ENCODE results near the gene TMEM30B.
"Not testable (repeated sequence)": the region's sequence is repeated elsewhere in the genome, so short reads cannot be mapped to it uniquely, and the experiment has no call there.

Gene TMEM30B, protein sequence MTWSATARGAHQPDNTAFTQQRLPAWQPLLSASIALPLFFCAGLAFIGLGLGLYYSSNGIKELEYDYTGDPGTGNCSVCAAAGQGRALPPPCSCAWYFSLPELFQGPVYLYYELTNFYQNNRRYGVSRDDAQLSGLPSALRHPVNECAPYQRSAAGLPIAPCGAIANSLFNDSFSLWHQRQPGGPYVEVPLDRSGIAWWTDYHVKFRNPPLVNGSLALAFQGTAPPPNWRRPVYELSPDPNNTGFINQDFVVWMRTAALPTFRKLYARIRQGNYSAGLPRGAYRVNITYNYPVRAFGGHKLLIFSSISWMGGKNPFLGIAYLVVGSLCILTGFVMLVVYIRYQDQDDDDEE

DNA sequence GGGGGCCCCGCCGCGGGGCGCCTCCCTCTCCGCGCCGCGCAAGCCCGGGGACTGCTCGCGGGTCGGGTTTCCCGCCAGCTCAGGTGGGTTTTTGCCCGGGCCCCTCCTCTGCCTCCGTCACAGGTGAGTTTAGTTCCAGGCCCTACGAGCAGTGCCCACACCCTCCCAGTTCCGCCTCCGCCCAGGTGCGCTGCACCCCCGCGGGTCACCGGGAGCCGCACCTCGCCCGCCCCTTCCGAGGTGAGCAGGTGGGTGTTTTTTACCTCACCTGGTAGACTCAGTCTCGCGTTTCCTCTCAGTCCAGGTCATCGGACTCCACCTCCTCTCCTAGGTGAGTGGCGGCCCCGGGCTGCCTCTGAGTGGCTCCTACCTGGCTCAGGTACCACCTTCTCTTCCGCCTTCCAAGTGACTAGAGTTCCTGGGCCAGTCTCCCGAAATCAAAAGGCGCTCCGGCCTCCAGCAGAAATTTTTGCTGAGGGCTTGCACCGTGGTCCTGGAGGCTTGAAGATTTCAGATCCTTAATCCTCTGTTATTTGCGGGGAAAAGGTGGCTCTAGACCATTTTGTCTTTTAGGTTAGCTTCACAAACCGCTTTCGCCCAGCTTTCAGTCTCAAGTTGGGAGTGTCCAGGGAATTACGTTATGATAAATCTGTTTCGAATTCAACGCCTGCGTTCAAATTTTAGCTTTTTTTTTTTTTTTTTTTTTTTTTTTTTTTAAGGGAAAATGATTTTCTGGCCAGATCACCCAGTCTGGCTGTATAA, at the start of gene TMEM30B:
TMEM30B (minus strand) TSS at position 153 of the 762 bp plus-strand sequence. CDS start 191 bp downstream, outside the sequence.
- no peak for DNase-seq (ENCODE audit: low spot score)

DNA sequence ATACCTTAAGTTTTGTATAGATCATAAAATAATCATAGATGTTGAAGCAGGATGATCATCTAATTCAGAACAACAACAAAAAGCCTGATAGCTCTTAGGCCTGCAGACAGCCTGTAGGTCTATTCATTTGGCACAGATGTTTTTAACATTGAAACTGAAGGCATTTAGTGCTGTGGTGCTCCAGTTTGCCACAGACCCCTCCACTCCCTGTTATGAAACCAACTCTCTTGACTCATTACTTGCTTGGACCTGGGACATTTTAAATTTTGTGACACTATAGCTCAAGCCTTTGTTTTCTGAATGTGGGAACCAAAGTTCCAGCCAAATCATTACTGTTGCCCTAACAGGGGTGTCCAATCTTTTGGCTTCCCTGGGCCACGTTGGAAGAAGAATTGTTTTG, 49.4 kb upstream of the TMEM30B start:
- no peak for DNase-seq (ENCODE audit: low spot score)

- no peak for DNase-seq (ENCODE audit: low spot score)
Observed at GRCh38 chr14:61329478-61330051, 48.4 kb upstream of the TMEM30B start.

DNA sequence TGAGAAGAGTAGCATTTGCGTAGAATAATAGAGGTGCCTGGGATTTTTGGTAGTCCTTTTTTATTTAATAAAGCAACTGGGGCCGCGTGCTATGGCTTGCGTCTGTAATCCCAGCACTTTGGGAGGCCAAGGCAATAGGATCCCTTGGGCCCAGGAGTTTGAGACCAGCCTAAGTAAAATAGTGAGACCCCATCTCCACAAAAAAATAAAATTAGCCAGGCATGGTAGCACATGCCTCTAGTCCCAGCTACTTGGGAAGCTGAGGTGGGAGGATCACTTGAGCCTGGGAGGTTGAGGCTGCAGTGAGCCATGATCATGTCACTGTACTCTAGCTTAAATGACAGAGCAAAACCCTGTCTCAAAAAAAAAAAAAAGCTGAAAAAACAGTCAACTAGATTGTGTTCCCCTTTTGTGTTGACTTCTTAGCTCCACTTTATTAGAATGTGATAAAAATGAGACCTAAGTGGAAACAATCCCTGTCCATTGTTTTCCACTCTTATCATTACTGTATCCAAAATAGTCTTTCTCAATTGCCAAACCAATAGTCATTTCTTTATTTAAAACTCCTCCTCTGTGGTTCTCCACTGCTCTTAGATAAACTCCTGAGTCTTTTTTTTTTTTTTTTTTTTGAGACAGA, 47.6 kb upstream of the TMEM30B start:
- no peak for DNase-seq (ENCODE audit: low spot score)

GRCh38 chr14:61326847-61327246, 45.7 kb upstream of the TMEM30B start:
- DNase-seq (ENCODE audit: low spot score), result no peak

DNA sequence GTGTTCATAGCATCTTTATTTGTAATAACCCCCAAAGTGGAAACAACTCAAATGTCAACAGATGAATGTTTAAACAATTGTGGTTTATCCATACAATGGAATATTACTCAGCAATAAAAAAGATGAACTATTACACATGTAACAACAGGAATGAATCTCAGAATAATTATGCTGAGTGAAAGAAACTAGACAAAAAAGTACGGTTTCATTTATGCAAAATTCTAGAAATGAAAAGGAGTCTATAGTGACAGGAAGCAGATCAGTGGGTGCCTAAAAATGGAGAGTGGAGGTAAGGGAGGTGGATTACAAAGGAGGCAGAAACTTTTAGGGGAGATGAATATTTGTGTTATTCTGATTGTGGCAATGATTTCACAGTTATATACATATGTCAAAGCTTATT, 45.0 kb upstream of the TMEM30B start:
- DNase-seq (ENCODE audit: low spot score), result no peak

GRCh38 chr14:61325166-61325565, 44.0 kb upstream of the TMEM30B start:
- DNase-seq (ENCODE audit: low spot score), result no peak

GRCh38 chr14:61323970-61324369, 42.8 kb upstream of the TMEM30B start:
- DNase-seq (ENCODE audit: low spot score), result no peak

- no peak for DNase-seq (ENCODE audit: low spot score)
Observed at GRCh38 chr14:61322799-61323290, 41.7 kb upstream of the TMEM30B start.

GRCh38 chr14:61322011-61322798, 41.1 kb upstream of the TMEM30B start:
- DNase-seq (ENCODE audit: low spot score), result no peak

DNA sequence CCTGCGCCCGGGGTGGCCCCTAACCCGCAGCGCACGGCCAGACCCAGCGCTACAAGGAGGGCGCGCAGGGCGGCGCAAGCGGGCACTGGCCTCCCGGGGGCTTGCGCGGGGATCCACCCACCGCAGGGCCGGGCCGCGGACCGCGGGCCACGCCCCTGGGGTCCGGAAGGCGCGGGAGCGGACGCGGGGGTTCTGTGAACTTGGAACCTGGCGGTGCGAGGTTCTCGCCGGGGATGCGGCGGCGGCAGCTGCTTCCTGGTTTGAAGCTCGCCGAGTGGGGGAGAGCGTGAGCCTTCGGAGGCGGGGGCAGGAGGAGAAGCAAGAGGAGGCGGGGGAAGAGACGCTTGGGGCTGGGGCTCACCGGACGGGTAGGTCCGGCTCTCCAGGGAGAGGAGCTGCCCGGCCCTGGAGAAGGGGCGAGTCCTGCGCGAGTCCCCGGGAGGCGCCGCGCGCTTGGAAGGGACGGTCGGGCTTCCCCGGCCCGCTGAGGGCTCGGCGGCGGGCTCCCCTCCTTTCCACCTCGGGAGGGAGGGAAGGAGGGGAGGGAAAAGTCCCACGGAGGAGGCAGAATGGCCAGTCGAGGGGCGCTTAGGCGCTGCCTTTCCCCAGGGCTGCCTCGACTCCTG, 40.4 kb upstream of the TMEM30B start, which contains the start of gene PRKCH:
PRKCH (plus strand) TSS at position 195 of the 626 bp plus-strand sequence. CDS start 523 bp downstream, outside the sequence.
- DNase-seq (ENCODE audit: low spot score), result no peak

DNA sequence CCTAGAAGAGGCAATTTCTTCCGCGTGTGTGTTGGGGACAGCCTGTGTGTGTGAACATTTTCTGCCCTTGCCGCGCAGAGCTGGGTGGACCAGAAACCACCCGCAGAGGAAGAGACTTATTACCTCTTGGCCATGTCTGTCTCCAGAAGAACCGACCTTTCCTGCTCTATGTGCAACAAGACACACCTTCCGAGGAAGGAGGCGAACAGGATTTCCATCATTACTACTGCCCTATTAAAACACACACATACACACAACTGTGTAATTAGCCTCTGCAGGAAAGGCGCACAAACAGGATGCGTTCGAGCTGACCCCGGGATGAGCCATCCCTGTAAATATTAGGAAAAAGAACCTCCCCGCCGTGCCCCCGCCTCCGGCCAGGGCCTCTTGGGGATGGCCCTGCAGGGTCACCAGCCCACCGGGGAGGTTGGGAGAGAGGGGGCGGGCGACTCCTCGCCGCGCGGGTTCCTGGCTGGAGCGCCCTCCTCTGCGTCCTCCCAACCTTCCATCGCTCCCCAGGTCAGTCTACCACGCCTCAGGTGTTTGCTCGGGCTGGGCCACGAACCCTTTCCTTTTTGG, 39.8 kb upstream of the TMEM30B start:
- no peak for DNase-seq (ENCODE audit: low spot score)

DNA sequence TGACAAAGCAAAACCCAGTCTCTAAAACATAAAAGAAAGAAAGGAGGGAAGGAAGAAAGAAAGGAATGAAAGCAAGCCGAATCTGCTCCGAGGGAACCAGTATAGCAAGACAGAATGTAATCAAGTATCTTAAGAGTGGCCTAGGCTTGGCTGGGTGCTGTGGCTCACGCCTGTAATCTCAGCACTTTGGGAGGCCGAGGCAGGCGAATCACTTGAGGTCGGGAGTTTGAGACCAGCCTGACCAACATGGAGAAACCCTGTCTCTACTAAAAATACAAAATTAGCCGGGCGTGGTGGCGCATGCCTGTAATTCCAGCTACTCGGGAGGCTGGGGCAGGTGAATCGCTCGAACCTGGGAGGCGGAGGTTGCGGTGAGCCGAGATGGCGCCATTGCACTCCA, 39.0 kb upstream of the TMEM30B start:
- DNase-seq (ENCODE audit: low spot score), result not testable (repeated sequence)

- DNase-seq (ENCODE audit: low spot score), result no peak
Observed at GRCh38 chr14:61319706-61320105, 38.6 kb upstream of the TMEM30B start.

DNA sequence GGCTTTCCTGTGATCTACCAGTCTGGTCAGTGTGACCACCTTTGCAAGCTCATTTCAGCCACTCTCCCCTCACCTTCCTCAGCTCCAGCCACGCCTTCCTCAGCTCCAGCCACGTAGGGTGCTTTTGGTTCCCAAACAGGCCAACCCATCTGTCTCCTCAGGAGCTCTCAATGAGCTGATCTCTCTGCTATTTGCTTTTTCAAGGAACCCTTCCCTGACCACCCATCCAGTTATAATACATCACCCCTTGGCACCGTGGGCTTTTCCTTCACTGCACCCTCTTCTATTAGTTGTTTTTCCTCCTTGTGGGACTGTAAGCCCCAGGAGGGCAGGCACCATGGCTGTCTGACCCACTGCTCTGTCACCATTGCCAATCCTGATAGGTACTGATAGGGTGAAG, 37.9 kb upstream of the TMEM30B start:
- no peak for DNase-seq (ENCODE audit: low spot score)

DNA sequence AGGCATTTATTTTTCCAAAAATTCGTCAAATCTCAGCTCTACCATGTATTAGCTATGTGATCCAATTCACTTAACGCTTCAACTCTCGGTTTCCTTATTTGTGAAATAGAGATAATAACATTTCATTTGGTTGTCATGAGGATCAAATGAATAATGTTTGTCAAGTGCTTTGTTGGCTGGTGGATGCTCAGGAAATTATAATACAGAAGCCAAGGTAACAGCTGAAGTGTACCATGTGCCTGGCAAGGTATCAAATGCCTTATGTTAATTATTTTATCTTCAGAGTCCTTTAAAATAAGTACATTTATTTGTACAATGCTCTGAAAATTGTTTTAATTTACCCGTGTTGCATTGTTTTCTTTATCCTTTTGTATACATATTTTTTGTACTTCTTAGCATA, 34.2 kb upstream of the TMEM30B start:
- DNase-seq (ENCODE audit: low spot score), result no peak

DNA sequence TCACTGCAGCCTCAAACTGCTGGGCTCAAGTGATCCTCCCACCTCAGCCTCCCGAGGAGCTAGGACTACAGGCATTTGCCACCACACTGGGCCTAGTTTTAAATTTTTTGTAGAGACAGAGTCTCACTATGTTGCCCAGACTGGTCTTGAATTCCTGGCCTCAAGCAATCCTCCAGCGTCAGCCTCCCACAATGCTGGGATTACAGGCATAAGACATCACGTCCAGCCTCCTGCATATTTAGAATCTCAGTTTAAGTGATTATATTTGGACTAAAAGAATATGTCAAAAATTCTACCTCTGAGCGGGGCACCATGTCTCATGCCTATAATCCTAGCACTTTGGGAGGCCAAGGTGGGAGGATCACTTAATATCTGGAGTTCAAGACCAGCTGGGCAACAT, 27.6 kb upstream of the TMEM30B start:
- not testable (repeated sequence) for DNase-seq (ENCODE audit: low spot score)

DNA sequence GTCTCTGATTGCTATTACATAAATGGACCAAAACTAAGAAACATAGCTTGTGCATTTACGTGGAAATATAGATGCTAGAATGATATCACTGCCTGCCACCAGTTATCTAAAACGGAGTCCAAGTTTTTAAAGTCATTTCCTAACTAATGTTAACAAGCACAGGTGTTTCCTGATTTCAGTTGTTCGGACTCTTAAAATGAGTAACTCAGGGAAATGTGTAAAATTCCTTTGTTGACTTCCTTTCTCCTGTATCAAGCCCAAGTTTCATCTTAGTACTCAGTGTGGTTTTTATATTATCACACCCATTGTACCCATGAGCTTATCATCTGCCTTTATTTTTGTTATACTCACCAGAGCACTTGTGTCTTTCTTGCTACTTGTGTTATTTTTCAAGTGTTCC, 27.1 kb upstream of the TMEM30B start:
- DNase-seq (ENCODE audit: low spot score), result no peak

DNA sequence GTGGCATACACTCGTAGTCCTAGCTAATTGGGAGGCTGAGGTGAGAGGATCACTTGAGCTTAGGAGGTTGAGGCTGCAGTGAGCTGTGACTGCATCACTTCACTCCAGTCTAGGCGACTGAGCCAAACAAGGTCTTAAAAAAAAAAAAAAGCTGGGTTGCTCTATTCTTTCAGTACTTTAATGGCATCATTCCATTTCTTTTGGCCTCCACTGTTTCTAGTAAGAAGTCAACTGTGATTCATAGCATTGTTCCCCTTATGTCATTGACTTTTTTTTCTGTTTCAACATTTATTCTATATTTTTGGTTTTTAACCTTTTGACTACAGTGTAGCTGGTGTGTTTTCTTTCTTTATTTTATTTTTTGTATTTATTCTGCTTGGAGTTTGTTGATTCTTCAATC, 23.6 kb upstream of the TMEM30B start:
- no peak for DNase-seq (ENCODE audit: low spot score)

GRCh38 chr14:61300754-61301153, 19.6 kb upstream of the TMEM30B start:
- no peak for DNase-seq (ENCODE audit: low spot score)

GRCh38 chr14:61300209-61300608, 19.1 kb upstream of the TMEM30B start:
- DNase-seq (ENCODE audit: low spot score), result no peak
